ENCODE measurements around the gene TNNI3K.

- TF ChIP-seq, protein P1, sequence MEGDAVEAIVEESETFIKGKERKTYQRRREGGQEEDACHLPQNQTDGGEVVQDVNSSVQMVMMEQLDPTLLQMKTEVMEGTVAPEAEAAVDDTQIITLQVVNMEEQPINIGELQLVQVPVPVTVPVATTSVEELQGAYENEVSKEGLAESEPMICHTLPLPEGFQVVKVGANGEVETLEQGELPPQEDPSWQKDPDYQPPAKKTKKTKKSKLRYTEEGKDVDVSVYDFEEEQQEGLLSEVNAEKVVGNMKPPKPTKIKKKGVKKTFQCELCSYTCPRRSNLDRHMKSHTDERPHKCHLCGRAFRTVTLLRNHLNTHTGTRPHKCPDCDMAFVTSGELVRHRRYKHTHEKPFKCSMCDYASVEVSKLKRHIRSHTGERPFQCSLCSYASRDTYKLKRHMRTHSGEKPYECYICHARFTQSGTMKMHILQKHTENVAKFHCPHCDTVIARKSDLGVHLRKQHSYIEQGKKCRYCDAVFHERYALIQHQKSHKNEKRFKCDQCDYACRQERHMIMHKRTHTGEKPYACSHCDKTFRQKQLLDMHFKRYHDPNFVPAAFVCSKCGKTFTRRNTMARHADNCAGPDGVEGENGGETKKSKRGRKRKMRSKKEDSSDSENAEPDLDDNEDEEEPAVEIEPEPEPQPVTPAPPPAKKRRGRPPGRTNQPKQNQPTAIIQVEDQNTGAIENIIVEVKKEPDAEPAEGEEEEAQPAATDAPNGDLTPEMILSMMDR (conservative IDR thresholded peaks at IDR 0.05; ENCODE audit: low read depth, low read length) = no peak
- no peak for TF ChIP-seq EZH2 (IDR thresholded peaks at IDR 0.05; ENCODE audit: borderline replicate concordance, low read depth, low read length, poor library complexity, severe bottlenecking)
Observed at GRCh38 chr1:74592580-74593355, 357.6 kb downstream of the TNNI3K start.
